Activated T-cell treated with anti-CD3 and anti-CD28 coated beads, Interleukin-2, amount 50 U/mL, for 48 hours (primary cell): Measurements from ENCODE around the gene EGFL7.

Experiments used
- DNase-seq, 2 experiments: peaks; one replicate each; pipeline ENCODE4 v3.0.0-alpha.2; 2020

The EGFL7 gene

DNA sequence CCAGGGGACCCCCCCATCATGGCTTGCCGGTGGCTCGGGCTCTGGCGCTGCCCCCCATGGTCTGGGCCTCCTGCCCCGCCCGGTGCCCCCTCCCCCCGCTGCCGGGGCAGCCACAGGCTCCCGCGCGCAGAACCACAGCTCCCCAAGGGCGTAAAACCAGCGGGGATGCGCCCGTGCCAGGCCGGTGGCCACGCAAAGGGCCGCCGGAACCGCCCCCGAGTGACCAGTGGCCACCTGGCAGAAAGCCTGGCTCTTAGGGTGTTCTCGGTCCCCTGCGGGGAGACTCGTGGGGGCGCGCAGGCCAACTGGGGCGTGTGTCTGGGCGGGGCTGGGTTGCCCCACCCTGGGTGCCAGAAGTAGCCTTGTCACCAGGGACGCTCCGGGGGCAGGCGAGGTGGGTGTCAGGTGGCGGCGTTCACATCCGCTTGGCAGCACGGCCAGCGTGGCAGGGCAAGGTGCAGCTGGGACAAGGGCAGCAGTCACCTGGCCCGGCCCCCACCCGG is 25.1 kb downstream of the EGFL7 start:
- DNase-seq, result no peak

DNA sequence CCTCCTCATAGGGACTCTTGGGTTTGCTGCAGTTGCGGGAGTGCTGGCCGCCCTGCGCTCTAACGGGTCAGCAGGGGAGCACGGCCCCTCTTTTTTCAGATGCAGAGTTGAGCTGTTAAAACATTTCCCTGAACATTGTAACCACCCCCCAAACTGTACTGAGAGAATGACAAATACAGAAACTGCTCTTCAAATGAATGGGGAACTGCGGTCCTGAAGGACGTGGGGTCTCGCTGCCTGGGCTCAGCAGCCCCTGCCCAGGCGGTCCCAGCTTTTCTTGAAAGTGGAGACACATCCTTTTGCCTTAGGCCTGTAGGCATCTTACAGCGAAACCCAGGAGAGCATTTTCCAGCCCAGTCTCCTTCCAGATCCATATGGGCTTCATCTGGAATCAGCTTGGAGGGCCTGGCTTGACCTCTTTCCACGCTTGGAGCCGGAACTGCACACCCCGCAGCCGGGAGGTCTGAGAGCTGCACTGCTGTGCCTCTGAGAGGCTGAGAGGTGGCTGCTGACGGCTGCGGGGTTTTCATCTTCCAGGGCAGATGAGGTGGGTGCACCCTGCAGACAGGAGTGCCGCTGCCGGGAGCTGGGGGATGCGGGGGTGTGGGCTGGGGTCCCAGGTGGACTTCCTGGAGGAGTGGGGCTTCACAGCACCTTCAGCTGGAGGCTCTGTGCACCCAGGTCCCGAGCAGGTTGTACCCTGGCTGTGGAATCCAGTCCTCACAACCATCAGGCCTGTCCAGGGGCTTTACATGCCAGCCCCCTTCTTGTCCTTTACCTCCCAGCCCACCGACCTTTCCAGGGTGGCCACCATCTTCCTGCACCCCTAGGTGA is 25.8 kb downstream of the EGFL7 start:
- no peak for DNase-seq

DNA sequence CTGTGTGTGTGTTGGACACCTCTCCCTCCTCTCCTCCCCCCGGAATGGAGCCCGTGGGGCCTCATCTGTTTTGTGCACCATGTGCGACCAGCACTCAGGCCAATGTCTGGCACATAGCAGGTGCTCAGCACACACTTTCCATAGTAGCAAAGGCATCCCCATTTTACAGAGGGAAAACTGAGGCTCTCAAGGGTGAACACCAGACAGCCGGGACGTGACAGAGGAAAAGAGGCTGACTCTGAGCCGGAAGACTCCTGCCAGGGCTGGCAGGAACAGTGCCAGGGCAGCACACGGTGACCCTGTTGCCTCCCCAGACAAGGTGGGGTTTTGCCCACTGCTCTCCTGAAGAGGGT is 26.4 kb downstream of the EGFL7 start:
- DNase-seq, result no peak

DNA sequence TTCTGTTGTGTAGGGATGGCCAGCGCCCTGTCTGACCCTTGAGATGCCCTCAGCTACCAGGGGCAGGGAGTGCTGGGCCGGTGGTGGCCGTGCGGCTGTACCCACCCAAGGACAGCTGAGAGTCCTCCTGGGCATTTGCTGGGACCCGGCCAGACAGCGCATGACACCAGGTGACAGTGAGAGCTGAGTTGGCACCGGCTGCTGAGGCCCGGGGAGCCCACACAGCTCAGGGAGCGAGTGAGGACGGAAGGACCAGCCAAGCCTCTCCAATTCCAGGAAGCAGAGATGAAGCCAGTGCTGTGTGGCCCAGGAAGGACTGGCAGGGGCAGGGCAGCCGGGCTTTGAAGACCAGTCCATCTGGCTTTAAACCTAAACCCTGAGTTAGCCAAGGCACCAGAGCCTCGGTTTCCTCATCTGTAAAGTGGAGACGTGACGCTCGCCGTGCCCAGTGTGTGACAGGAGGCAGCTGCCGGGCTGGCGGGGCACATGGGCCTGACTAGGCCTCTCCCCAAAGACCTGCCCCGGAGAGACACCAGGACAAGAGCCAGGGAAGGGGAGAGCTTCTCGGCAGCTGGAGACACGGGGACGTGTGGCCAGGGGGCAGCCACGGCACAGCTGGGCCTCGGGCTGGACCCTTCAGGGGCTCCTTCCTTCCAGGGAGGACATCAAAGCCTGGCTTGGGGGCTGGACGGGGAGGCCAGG is 27.5 kb downstream of the EGFL7 start:
- no peak for DNase-seq

DNA sequence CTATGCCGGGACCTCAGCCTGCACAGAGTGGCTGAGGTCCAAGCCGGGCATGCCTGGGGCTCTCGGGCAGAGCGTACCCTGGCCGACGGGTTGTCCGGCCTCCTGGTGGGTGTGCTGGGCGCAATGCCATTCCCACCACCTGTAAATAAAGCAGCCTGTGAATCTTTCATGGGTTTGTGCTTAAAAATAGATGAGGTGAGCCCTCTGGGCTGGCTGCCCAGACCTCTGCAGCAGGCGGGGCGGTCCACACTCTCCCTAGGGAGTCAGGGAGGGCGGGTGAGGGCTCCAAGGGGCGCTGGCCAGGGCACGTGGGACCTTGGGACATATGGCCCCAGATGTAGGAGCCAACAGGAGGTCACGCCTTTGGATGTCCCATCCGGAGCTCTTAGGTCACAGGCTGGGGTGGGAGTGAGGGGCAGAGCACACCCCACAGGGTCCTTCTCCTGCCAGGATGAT is 28.1 kb downstream of the EGFL7 start:
- no peak for DNase-seq

DNA sequence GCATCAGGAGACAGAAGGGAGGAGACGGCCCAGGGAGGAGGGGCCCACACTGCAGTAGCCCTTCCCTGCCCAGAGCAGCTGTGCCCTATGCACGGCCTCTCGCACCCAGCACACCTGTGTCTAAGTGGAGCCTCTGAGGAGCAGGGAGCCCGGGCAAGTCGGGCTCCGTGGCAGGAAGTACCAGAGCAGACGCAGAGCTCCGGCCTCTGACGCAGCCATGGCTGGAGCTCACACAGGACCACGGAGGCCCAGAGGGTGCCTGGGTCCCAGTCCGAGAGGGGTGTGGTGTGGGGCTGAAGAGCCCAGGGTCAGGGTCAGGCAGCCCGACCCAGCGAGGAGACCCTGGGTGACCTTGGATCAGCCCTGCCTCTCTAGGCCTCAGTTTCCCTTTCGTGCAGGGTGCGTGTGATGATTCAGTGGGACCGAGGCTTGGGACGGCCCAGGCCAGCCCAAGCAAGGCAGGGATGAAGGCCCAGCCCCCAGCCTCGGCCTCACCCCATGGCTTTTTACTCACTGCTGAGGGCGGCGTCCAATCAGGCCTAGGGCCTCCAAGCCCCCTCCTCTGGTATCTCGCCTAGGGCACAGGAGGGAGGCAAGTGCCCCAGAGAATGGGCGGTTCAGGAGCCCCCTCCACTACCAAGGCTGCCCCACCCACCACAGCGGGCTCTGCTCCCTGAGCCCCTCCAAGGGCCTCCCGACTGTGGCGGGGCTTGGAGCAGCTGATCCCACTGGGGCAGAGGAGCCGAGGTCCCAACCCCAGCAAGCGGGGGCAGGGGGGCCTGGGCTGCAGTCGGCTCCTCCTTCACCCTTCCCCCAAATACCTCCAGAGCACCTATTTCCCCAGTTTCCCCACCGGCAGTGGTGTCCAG is 28.8 kb downstream of the EGFL7 start:
- DNase-seq, result no peak

DNA sequence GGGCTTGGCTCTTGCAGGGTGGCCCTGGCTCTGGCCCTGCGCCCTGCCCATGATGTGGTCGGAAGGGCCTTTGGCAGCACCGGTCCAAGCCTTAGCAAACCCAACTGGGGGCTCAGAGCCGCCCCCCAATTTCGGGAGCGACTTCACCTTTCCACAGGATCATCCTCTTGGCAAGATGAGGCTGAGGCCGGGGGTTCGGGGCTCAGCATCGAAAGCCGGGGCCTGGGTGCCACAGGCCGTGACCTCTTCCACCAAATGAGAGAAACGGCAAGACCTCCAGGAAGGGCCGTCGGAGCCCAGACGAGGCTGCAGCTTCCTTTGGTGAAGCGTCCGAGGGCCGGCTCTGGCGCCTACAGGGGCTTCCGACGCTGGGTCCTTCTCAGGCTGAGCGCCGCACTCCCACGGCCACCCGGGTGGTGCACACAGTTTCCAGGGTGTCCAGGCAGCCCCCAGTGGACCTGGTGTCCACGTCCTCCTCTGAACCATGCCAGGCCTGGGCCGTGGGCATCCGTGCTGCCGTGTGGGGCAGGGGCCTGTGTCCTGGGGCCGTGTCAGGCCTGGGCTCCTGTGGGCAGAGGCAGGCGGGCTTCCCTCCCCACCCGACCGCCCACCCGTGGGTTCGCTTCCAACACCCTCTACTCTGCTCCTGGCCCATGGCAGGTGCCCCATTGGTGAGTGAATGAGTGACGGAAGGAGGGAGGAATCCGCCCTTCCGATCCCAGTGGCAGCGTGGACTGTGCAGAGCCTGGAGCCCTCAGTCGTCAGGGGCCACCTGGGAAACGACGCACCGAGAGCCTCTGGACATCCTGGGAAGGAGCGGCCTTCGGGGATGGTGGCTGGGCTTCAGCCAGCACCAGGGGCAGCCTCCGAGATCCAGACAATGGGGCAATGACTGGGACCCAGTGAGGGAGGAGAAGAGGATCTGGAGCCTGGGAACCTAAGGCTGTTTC is 29.7 kb downstream of the EGFL7 start:
- DNase-seq, result no peak

DNA sequence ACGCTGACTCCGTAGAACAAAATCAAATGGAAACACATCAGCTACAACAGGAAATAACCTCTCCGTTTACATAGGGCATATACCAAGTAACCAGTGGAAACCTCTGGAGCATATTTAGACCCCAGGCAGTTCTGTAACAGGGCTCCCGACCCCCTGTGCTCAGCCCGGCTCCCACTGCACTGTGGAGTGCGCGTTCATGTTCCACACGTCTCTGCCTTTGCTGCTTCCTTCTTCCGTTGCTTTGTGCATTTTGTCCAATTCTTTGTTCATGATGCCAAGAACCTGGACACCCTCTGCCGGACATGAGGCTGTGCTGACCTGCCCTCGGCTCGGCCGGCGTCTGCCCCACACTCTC is 30.4 kb downstream of the EGFL7 start:
- no peak for DNase-seq

DNA sequence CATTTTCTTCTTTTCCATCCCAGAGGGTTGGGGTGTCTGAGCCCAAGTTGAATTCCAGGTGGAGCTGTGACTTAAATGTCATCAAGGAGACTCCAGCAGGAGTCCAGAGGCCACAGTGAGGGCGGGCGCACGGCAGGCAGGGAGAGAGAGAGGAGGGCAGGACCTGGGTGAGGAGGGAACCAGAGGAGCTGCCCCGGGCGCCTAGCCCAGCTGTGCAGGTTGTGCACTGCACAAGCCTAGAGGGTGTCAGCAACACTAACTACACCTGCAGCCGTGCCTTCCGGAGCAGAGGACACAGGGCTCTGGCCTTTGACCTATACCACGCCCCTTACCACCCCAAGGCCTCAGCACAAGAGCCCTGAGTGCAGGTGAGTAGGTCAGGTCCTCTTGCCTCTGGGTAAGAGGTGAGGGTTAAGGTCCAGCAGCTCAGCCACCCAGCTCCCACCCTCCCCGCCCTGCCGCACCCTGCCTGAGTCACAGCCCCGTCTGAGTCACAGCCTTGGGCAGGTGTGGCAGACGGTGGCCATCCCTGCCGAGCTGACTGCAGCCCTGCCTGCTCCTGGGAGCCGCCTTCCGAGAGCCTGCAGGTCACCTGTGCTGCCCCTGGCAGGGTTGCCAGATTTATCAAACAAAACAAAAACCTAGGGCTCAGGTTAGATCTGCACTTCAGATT is 30.9 kb downstream of the EGFL7 start:
- peak in 1 of 2 experiments; percentile 46 for DNase-seq

DNA sequence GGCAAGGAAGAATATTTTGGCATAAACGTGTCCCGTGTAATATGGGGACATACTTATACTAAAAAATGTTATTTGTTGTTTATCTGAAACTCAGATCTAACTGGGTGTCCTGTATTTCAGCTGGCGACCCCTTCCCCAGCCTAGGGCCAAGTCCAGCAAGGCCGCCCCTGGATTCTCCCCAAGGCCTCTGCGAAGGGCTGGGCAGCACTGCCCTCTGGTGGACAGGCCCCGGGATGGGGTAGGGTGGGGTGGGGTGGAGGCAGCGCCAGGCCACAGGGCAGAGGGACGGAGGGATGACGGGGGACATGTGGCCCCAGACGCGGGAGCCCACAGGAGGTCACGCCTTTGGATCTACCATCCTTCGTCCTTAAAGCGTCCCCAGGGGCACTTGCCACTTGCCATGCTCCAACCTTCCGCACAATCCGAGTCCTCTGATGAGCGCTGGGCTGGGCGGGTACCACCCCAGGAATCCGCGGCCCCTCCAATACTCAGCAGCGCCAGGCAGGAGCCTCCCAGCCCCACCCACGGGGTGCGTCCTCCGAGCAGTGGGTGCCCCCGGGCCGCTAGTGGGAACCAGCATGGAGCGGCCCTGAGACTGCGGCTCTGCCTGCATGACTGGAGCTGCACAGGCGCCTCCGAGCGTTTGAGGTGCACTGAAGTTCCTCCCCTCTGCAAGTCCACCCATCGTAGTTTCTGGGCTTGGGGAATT is 31.6 kb downstream of the EGFL7 start:
- DNase-seq, result peak; percentile 59 to 66

DNA sequence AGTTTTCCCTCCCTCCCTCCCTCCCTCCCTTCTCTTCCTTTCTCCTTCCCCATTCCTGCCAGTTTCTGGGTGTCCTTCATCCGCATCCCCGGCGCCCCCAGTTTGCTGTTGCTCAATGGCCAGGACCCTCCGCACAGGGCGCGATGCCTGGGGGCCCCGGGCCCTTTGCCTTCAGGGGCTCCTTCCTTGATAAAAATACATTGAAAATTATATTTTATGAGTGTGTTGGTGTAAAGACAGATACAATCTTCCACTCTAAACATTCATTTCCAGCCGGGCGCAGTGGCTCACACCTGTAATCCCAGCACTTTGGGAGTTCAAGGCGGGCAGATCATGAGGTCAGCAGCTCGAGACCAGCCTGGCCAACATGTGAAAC is 32.1 kb downstream of the EGFL7 start:
- no peak for DNase-seq

DNA sequence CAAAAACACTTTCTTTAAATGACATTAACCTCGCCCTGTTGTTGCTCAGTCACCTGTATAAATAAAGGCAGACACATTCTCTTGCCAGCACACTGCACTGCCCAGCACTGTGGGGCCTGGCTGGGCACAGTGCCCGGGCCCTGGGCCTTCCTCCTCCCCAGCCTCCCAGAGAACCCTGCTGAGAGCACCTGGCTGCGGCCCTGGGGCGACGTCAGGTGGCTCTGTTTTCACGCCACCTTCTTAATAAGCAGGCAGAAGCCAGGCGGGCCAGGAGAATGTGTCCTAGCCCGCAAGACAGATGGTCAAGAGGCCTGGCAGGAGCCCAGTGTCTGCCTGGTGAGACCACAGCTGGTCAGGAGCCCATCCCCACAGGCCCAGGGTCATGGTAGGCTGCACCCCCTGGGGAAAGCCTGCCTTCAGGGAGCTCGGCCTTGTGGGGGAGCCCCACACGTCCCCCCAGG is 32.7 kb downstream of the EGFL7 start:
- no peak for DNase-seq

DNA sequence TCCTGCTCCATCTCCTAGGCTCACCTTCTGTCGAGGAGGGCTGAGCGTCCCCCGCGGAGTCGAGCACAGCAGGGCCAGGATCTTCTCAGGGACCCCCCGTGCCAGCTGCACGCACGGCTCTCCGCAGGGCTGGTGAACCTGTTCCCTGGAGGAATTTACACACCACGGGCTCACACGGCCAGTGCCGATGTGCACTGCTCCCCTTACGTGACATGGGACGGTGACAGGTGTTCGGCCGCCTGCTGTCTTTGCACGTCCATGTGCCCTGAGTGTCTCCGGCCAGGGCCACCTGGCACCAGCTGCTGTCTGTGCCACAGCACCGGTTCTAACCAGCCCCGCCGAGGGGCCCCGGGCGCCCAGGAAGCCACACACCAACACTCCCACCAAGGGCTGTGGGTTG is 33.2 kb downstream of the EGFL7 start:
- no peak for DNase-seq

DNA sequence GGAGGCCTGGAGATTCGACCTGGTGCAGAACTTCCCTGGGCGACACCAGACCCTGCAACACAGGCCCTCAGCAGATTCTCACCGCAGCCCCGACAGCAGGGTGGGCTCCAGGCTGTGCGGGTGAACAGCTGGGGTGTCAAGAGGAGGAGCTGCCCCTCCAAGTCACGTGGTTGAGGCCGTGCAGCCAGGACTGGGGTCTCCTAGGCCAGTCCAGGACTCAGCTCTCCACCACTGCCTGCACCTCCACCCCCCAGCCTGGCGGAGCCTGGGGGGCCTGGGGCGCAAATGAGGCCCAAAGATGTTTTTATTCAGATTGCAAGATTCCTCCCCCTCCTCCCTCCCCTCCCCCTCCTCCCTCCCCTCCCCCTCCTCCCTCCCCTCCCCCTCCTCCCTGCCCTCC is 33.8 kb downstream of the EGFL7 start:
- no peak for DNase-seq

DNA sequence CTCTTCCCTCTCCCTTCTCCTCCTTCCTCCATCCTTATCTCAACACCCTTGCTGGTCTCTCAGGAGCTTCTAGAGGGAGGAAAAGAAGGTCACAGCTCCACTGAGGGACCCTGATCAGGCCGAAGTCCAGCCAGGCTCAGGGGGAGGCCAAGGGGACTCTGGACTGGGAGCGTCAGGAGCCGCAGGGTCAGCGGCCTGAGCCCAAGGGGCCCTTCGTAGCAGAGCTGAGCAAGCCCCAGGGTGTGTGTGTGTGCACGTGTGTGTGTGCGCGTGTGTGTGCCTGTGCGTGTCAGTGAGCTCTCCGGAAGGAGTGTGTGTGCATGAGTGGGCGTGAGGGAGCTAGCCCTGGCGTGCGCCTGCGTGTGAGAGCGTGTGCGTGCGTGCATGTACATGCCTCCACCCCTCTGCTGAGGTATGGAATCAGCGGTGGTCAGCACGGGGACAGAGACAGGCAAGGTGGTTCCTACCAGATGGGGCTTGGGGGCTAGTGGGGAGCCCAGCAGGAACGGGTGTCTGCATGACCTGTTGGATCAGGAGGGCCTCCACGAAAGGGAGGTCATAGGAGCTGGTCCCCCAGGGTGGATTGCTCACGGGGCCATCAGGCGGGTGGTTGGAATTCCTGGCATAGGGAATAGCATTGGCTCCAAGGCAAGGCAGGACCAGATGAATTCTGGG is 34.6 kb downstream of the EGFL7 start:
- no peak for DNase-seq

DNA sequence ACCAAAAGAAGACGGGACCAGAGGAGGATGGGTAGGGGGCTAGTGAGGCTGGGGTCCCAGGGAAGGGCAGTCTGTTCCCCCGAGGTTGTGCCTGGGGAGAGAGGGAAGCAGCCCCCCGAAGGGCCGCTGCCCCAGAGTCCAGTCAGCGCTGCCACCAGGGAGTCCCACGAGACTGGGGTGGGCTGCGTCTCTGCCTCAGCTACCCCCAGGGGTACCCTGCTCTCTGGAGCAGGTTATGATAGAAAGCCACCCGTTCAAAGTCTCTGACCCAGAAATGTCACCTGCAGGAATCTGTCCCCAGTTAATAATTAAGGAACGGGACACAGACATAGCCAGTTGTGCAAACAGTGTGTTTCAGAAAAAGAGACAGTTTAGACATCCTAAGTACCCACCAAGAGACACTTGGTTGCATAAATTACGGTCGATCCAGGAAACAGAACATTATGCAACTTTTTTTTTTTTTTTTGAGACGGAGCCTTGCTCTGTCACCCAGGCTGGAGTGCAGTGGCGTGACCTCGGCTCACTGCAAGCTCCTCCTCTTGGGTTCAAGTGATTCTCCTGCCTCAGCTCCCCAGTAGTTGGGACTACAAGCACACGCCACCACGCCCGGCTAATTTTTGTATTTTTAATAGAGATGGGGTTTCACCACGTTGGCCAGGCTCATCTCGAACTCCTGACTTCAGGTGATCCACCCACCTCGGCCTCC is 35.3 kb downstream of the EGFL7 start:
- DNase-seq, result no peak

DNA sequence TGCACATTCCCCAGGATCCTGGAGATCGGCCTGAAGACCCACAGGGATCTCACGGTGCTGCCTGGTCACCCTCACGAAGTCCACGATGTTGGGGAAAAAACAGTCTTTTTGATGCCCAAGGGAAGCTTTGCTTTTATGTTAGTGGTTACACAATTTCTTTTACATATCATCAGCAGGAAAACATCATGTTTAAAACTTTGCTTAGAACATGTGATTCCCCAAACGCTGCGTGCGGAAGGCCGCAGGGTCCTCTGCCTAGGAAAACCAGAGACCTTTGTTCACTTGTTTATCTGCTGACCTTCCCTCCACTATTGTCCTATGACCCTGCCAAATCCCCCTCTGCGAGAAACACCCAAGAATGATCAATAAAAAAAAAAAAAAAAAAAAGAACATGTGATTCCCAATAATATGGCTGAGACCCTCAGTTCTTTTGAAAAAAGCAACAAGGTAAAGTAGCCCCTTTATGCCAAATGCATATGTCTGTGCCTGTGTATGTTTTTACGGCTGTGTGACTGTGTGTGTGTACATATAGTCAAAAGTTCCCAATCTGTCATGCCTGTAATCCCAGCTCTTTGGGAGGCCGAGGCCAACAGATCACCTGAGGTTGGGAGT is 36.0 kb downstream of the EGFL7 start:
- no peak for DNase-seq

DNA sequence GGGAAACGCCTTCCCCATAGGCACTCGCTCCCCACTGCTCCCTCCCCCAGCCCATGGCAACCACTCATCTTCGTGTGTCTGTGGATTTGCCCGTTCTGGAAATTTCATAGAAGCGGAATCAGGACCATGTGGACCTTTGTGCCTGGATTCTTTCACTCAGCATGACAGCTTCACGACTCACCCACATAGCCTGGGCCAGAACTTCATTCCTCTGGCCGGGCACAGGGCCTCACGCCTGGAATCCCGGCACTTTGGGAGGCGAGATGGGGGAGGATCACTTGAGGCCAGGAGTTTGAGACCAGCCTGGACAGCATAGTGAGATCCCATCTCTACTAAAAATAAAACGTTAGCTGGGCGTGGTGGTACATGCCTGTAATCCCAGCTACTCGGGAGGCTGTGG is 37.6 kb downstream of the EGFL7 start:
- no peak for DNase-seq
